Stimulated activated memory B cell treated with anti-CD40 and anti-IgM and Interleukin-4, amounts not matched to agents 10 μg/mL and 1 μg/mL and 100 μg/mL, for 72 hours (primary cell): ENCODE measurements around the gene BEST2.

ENCODE experiments used
- ATAC-seq: fragments of 150-1000 bp; cut with Tn5 transposase; 2 replicates; pipeline ENCODE4 v1.10.0; 2021
- H3K27ac Mint-ChIP-seq: one replicate; pipeline ENCODE4 v1.8.0; 2022; ENCODE audit warnings: mild to moderate bottlenecking, mixed read lengths
- H3K27me3 Mint-ChIP-seq: one replicate; pipeline ENCODE4 v1.8.0; 2022; ENCODE audit warnings: mixed read lengths
- H3K36me3 Mint-ChIP-seq: one replicate; pipeline ENCODE4 v1.8.0; 2022; ENCODE audit warnings: mixed read lengths
- H3K4me1 Mint-ChIP-seq: one replicate; pipeline ENCODE4 v1.8.0; 2022; ENCODE audit warnings: mixed read lengths
- H3K4me3 Mint-ChIP-seq: one replicate; pipeline ENCODE4 v1.8.0; 2022; ENCODE audit warnings: mild to moderate bottlenecking, moderate library complexity, mixed read lengths
- H3K9me3 Mint-ChIP-seq: one replicate; pipeline ENCODE4 v1.8.0; 2022; ENCODE audit warnings: mixed read lengths

The BEST2 gene

DNA sequence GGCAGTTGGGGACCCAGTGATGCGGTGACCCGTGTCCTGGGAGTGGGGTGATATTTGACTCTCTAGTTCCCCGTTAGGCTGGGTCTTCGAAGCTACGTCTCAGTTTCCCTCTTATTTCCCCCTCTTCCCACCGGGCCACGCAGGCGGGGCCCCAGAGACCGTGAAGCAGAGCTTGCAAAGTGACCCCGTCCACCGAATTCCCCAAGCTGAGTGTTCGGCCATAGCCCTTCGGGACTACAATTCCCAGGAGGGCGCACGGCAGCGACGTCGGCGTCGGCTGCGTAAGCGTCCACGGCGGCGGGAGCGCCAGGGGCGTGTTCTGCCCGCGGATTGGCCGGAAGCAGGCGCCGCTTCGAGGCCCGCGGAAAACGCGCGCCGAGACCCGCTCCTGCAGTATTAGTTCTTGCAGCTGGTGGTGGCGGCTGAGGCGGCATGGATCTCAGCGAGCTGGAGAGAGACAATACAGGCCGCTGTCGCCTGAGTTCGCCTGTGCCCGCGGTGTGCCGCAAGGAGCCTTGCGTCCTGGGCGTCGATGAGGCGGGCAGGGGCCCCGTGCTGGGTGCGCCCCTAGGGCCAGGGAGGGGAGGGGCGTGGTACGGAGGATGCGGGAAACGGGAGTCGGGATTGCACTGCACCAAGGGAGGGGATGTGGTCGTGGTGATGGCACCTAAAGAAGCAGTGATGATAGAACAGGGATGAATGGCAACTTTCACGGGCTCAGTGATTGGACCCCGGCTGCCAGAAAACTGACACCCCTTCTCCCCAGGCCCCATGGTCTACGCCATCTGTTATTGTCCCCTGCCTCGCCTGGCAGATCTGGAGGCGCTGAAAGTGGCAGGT is 54.9 kb downstream of the BEST2 start, which contains the start of gene RNASEH2A:
Gene RNASEH2A (plus strand): TSS at position 343 of the 840 bp plus-strand sequence. CDS start 90 bp downstream, at position 433.
- H3K27ac Mint-ChIP-seq: peak within 1 kb of the TSS; percentile 85
- H3K36me3 Mint-ChIP-seq: peaks cover 14% of the 10 kb centered on the region
- peak; percentile 95 for ATAC-seq
- no peaks in the 10 kb centered on the region for H3K27me3 Mint-ChIP-seq
- H3K9me3 Mint-ChIP-seq: no peaks in the 10 kb centered on the region
- H3K4me1 Mint-ChIP-seq: peaks cover 24% of the 10 kb centered on the region
- peak within 1 kb of the TSS; percentile 88 for H3K4me3 Mint-ChIP-seq
